ENCODE results near the gene KLHL25. TPM values are rescaled to one million over a fixed set of nuclear protein-coding genes. Genes with fewer than 3 reads are reported as not detected.
A peak's percentile ranks its signal among the peaks of the same experiment; 100 is the strongest.

KLHL25 gene
- total RNA-seq, 1 donor from 2014 or later = 2.0 TPM

DNA sequence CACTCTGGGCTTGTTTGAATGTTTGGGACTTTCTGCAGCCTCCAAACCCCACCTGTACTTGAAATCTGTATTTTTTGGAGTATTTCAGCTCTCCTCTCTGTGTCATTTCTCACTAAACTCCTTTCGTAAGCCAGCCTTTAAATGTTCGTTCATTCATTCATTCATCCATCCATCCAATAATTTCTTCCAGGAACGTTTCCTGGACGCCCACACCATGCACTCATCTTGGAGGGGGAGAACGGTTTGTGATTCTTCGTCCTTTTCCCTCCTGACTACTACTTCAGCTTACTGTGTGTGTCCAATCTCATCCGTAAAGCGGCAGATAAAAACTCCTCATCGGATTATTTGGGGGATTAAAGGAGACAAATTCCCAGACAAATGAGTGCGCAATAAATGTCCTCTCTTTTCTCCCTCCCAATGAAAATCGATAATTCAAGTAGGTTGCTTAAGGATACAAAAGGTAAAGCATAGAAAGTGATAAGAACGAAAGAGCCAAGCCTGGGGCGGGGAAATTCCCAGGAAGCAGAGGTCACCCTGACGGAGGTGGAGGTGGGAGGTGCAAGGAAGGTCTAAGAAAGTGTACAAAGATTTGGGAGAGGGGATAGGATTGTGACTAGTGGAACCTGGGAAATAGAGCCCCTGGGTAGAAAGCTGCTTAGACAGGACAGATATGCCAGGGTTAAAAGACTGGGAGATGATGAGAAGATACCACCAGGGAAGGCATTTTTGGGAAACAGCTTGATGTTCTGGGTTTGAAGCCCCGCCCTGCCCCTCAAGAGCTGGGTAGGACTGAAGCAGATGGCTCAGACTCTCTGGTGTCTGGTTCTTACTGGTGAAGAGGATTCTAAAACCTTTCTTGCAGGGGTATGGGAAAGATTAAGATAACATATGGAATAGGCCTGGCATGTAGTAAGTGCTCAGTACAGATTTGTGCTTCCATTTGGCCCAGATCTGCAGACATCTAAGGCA is 896 bp upstream of the KLHL25 start:
- H3K27me3 Mint-ChIP-seq = peaks cover 2% of the 10 kb centered on the region
- peak overlapping the region; percentile 80 for H3K4me3 Mint-ChIP-seq
- no peaks in the 10 kb centered on the region for H3K9me3 Mint-ChIP-seq
- peaks cover 23% of the 10 kb centered on the region for H3K4me1 Mint-ChIP-seq
- H3K27ac Mint-ChIP-seq = no peak overlapping the region
- ChIA-PET POLR2A (interaction anchor here (1.2 kb wide), 1 partner anchor 11 kb away, joined by 3 read pairs; no protein-coding TSS in a partner anchor), CTCF (no interaction called here)
- DNase-seq (no peak), ATAC-seq (ENCODE audit: low read depth) (no peak)
- TF ChIP-seq, protein P1, sequence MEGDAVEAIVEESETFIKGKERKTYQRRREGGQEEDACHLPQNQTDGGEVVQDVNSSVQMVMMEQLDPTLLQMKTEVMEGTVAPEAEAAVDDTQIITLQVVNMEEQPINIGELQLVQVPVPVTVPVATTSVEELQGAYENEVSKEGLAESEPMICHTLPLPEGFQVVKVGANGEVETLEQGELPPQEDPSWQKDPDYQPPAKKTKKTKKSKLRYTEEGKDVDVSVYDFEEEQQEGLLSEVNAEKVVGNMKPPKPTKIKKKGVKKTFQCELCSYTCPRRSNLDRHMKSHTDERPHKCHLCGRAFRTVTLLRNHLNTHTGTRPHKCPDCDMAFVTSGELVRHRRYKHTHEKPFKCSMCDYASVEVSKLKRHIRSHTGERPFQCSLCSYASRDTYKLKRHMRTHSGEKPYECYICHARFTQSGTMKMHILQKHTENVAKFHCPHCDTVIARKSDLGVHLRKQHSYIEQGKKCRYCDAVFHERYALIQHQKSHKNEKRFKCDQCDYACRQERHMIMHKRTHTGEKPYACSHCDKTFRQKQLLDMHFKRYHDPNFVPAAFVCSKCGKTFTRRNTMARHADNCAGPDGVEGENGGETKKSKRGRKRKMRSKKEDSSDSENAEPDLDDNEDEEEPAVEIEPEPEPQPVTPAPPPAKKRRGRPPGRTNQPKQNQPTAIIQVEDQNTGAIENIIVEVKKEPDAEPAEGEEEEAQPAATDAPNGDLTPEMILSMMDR (IDR thresholded peaks at IDR 0.05) = no peak
- intact Hi-C loops (cut with micrococcal nuclease) = loop anchor here (2.0 kb wide), 1 partner anchor 45 kb away; no protein-coding TSS in a partner anchor
- no peaks in the 10 kb centered on the region for H3K36me3 Mint-ChIP-seq (ENCODE audit: low read depth)

DNA sequence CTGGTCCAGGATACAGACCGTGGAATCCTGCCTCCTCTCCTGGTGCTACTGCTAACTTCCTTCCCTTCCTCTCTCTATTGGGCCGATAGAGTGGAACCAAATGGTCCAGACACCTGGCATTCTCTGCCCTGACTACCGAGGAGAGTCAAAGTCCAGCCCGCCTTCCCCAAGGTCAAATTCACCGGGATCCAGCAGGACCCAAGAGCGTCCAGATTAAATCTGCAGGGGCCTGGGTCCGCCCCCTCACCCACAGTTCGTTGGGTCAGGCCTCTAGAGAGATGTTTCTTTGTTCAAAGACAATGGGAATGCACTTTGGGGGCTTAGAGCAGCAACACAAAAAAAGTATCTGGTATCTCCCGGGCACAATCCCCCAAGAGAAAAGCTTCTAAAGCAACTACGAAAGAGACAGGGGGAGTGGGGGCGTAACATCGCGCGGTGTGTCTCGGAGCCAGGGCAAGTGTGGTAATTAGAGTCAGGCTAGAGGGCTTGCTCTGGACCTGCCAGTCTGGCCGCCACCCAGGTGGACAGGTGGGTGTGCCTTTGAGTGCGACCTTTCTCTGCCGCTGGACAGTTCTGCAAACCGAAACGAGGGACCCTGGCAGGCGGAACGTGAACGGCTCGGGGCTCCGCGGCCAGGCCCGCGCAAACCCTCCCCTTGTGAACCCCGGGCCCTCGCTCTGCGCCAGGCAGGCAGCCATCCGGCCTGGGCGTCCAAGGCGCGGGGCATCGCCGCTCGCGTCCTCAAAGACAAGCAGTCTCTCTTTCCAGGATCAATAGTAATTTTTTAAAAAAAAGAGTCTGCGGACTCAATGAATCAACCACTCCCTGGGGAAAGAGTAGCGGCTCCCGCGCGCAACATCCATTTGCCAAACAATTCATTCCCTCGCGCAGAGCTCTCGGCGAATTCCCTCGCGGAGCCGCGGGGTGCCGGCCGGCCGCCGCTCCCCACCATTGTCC is 806 bp downstream of the KLHL25 start:
- Mint-ChIP-seq H3K9me3 (no peaks in the 10 kb centered on the region), H3K27ac (peak overlapping the region; percentile 35), H3K4me1 (peaks cover 19% of the 10 kb centered on the region), H3K27me3 (peaks cover 2% of the 10 kb centered on the region), H3K36me3 (ENCODE audit: low read depth) (no peaks in the 10 kb centered on the region), H3K4me3 (peak overlapping the region; percentile 85)
- TF ChIP-seq, protein P1 (IDR thresholded peaks at IDR 0.05) = no peak
- ATAC-seq (ENCODE audit: low read depth) = peak; percentile 14
- DNase-seq = peak; percentile 41
- ChIA-PET CTCF (no interaction called here), POLR2A (interaction anchor here (0.6 kb wide), 1 partner anchor 495 kb away, joined by 8 read pairs; no protein-coding TSS in a partner anchor)
- intact Hi-C loops (cut with micrococcal nuclease) = loop anchor here (2.0 to 5.0 kb wide), 2 partner anchors 47 to 62 kb away; no protein-coding TSS in a partner anchor

DNA sequence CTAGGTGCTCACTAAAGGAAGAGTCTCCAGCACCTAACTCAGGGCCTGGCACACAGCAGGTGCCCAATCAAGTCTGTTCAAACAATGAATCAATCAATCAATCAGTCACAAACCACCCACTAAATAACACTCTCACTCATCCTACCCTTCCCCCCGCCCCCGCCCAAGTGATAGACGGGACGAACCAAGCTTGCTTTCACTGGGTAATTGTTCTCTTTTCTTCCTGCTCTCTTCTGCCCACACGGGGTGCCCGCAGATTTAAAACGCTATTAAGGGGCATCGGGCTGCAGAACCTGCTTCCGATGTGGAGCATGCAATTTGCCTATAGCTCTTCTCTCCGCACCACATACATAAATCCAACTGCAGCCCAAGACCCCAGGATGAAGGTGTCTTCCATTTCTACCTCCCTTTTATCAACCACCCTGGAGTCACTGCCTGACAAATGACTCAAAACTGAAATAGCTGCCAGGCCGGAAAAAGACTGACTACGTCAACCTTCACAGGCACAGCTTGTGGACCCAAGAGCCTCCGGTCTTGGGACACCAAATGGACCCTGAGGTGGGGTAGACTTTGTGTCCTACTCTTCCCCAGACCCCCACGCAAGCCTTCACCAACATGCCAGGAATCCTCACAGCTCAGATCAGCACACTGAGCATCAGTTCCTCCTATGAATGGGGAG is 1.7 kb downstream of the KLHL25 start:
- Mint-ChIP-seq H3K27me3 (peaks cover 2% of the 10 kb centered on the region), H3K27ac (no peak overlapping the region), H3K36me3 (ENCODE audit: low read depth) (no peaks in the 10 kb centered on the region), H3K9me3 (no peaks in the 10 kb centered on the region), H3K4me3 (peak overlapping the region; percentile 85), H3K4me1 (peaks cover 19% of the 10 kb centered on the region)
- ATAC-seq (ENCODE audit: low read depth) (no peak), DNase-seq (no peak)
- intact Hi-C loops (cut with micrococcal nuclease) = loop anchor here (5.0 kb wide), 1 partner anchor 61 kb away; no protein-coding TSS in a partner anchor
- TF ChIP-seq, protein P1 (IDR thresholded peaks at IDR 0.05) = no peak
- ChIA-PET POLR2A (no interaction called here), CTCF (no interaction called here)

DNA sequence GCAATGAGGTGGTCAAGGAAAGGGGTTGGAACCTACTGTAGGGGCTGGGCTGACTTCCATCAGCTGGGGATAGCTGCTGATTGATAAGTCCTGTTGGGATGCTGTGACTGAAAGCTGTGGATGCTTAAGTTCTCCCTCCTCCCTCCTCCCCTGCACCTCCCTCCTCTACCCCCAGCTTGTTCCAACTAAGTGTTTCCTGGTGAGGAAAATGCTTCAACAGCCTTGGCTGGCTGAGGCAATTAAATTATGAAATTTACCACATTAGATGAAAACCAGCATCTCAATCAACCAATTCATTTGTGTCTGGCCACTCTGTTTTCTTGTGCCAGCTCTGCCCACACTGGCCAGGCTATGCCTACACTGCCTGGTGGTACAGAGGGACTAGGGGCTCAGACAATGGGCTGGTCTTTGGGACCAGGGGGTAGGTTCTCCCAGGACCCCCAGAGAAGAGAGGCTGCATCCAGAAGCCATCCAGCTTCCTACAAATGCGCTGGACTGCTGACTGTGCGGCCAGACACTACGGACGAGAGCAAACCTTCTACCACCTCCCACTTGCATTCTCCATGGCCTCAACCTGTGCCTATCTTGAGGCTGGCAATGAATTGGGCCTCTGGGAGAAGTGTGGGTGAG is 2.5 kb downstream of the KLHL25 start:
- no peak overlapping the region for H3K4me3 Mint-ChIP-seq
- CTCF ChIA-PET = no interaction called here
- ATAC-seq (ENCODE audit: low read depth) (no peak), DNase-seq (no peak)
- TF ChIP-seq, protein P1 (IDR thresholded peaks at IDR 0.05) = no peak
- no peaks in the 10 kb centered on the region for H3K9me3 Mint-ChIP-seq
- peaks cover 19% of the 10 kb centered on the region for H3K4me1 Mint-ChIP-seq
- intact Hi-C loops (cut with micrococcal nuclease) = loop anchor here (5.0 kb wide), 1 partner anchor 60 kb away; no protein-coding TSS in a partner anchor
- no peak overlapping the region for H3K27ac Mint-ChIP-seq
- POLR2A ChIA-PET = no interaction called here
- no peaks in the 10 kb centered on the region for H3K36me3 Mint-ChIP-seq (ENCODE audit: low read depth)
- H3K27me3 Mint-ChIP-seq = peaks cover 2% of the 10 kb centered on the region

Data from activated B cell treated with CpG ODN at 0.5 μM for 24 hours (primary cell).